Measurements from ENCODE around the gene ZNF512B. TPM values are rescaled to one million over a fixed set of nuclear protein-coding genes. Genes with fewer than 3 reads are reported as not detected.
A peak's percentile ranks its signal among the peaks of the same experiment; 100 is the strongest.
"Not testable (repeated sequence)": the region's sequence is repeated elsewhere in the genome, so short reads cannot be mapped to it uniquely, and the experiment has no call there.

The ZNF512B gene
- polyA plus RNA-seq, 1 donor: 29.8 TPM

DNA sequence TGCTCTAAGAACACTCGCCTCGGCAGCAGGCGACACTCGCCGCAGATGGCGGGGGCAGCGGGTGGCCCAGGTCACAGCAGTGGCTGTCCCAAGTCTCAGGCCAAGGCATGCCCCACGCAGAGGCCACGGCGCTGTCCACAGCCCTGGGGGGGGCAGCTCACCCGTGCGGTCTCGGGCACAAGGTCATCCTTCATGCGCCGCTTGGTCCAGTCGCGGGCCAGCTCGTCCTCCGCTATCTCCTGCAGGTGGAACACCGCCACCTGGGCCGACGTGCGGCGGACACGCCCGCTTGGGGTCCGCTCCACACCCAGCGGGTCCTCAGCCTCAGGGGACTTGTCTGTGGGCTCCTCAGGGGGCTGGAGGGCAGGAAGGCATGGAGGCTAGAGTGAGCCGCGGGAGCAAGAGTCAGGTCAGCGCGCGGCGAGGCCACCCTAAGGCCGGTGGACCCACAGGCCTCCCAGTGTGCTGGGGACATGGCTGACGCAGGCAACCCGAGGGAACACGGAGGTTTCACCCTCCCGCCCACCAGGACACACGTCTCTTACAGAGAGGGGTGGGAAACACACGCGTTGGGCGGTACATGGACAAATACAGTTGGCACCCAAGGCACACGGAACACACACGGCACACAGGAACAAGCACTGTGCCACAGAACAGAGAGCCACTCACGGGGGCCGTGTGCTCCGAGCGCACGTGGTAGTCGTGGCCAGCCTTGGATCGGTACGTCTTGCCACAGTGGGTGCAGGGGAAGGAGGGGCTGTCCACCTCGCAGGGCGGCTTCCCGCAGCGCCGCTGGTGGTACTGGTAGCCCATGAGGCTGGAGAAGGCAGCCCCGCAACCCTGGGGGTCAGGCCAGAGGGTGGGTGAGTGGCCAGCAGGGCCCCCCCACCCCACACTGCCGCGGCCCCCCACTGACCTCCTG, 7.0 kb downstream of the ZNF512B start:
- DNase-seq: no peak

DNA sequence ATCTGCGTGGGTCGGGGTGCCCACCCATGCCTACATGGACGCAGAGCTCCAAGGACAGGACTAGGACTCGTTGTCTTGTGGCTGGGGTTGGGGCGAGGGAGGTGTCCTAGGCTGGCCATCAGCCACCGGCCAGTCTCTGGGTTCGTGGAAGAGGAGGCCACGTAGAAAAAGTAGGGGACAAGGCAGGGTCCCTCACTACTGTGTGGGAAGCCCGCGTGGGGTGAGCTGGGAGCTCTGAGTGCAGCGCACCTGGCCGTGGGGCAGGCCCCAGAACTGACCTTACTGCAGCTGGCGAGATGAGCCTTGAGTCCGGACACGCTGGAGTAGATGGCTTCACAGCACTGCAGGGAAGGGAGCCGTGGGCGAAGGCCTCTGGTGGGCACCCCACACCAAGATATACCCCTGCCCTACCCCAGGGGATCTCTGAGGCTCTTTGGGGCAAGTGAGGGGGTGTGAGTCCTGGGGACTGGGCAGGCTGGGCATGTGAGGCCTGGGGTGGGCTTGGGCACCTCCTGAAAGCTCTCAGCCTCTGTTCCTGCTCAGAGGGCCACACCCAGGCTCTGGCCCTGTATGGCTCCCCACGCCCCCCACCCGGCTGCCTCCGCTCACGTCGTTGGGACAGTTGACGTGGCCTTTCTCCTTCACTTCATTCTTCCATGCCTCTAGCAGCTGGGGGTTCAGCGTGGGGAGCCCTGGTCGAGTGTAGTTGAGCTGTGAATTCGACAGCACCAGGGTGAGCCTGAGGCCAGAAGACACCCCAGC, 7.9 kb downstream of the ZNF512B start:
- no peak for DNase-seq

DNA sequence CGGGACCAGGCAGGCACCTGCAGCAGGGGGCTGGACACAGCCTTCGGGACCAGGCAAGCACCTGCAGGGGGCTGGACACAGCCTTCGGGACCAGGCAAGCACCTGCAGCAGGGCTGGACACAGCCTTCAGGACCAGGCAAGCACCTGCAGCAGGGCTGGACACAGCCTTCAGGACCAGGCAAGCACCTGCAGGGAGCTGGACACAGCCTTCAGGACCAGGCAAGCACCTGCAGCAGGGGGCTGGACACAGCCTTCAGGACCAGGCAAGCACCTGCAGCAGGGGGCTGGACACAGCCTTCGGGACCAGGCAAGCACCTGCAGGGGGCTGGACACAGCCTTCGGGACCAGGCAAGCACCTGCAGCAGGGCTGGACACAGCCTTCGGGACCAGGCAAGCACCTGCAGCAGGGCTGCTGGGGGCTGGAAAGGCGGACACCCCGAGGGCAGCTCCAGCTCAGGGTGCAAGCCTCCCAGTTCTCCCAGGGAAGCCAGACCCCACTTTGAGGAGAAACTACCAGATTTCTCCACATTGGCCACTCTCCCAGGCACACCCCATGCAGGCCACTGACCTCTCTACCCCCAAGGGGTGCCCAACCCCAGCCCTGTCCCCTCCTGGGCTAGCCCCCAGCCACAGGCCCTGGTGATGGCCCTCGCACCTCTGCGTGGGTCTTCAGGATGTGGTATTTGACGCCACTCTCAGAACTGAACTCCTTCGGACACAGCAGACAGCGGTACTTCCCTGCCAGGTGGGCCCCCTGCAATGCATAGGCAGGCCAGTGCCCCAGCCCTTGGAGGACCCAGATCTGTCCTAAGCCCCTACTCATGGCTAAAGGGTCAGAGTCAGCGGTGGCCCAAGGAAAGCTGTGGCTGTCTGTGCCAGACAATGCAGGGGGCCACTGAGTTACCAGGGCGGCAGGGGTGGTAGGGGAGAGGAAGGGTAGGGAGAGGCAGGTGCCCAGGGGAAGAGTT, 8.8 kb downstream of the ZNF512B start:
- not testable (repeated sequence) for DNase-seq

DNA sequence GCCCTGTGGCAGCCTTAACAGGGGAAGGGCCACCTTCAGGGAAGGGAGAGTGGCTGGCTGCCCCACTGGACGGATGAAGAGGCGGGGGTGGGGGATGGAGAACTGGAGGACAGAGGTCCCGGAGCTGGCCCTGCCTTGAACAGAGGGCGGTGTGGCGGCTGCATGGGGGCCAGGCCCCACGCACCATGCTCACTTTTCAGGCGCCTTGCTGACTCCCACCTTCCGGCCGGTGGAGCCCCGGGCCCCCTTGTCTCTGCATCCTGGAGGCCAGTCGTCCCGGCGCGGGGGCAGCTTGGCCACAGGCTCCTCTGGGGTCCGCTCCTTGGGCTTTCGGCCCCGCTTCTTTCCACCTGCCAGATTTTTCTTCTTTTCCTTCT, 10.0 kb downstream of the ZNF512B start:
- no peak for DNase-seq

DNA sequence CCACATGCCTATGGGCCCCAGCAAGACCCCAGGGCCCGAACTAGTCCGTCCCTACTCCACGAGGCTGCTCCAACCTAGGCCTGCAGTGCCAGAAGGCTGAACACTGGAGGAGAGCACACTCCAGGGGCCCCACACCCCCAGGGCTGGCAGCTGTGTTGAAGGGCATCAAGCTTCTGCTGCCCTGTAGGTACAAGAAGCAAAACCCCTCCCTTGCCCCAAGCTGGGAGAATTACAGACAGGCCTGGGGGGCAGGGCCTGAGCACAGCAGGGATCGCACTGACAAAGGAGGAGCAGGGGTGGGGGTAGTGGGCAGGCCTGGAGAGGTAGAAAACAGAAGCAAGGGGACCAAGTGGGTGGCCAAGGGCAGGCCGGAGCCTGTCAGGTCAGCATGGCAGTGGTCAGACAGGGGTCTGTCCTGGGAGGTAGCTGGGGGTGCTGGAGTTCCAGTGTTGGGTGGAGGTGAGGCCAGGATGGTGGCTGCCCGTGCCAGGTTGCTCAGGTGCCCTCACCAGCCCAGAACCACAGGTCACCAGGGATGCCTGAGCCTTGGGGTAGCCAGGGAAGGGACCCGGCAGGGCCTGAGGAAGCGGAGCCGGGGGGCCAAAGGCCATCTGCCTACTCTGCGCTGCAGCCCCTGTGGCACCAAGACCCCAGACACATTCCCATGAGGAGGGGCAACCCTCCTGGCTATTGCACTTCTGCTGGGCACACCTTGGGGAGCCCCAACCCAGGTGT, 10.6 kb downstream of the ZNF512B start:
- no peak for DNase-seq

DNA sequence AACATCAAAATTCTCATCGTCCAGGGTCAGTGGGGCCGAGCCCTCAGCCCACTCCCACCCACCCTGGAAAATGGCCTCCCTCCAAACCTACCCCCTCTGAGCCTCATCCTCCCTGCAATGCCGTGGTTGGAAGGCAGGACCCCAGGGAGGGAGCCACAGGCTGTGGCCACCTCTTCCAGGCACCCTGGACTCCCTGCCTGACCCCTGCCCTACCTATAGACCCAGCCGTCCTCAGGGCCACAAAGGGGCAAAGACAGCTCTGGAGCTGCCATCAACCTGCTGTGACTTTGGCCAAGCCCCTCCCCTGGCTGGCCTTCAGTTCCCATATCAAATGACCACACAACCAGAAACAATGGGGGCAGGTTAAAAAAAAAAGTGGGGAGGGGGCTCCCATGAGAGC, 11.3 kb downstream of the ZNF512B start:
- no peak for DNase-seq

DNA sequence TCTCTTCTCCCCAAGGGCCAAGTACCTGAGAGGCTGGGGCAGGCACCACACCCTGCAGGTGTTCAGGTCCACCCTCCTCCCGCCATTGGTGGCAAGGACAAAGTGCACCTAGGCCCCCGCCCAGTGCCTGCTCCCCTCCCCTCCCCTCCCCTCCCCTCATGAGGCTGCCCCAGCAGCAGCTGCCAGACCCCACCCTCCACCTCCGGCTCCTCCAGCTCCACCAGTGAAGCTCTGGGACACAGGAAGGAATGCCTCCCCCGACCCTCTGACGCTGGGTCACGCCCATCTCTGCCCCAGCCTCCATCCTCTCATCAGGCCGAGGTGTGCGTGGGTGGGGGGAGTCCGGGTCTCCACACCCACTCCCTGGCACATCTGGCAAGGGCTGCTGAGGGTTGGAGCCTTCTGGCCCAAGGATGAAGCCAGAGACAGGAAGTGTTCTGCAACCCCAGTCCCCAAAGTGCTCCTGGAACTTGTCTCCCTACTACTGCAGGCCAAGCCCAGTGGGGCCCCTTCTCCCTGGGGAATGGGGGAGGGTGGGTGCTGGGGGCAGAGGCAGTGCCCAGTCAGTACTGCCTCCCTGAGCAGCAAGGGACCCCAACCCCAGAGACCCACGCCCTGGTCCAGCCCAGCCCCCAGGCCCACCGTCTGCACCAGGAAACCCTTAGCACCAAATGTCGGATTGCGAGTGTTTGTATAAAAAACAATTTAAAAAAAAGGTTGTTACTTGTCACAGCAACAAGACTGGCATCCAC, 11.9 kb downstream of the ZNF512B start:
- no peak for DNase-seq

DNA sequence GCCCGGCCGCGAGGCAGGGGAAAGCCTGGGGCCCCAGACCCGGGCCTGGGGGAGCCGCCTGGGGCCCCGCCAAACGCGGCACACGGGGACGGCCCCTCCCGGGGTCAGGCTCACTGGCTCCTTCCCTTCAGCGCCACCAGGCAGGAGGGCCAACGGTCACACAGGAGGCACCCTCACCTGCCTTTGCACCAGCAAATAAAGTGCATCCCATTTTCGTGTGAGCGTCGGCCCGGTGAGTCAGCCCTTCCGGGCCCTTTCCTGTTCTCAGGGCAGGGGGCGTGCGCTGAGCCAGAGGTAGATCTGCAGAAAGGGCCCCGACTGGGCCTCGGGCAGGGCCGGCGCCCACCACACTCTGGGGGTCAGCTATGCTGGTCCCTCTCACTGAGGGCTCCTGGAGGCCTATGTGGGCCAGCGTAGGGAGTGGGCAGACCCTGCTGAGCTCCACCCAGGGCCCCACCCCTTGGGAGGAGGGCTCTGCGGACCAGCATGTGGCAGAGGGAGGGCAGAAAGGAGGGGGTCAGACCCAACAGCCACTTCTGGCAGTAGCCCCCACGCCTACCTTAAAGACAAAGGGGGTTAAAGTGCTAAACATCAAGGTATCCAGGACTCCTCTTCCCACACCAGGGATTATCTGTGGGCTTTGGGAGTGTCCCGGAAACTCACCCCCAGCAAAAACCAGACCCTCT, 12.6 kb downstream of the ZNF512B start:
- DNase-seq: peak; percentile 66

DNA sequence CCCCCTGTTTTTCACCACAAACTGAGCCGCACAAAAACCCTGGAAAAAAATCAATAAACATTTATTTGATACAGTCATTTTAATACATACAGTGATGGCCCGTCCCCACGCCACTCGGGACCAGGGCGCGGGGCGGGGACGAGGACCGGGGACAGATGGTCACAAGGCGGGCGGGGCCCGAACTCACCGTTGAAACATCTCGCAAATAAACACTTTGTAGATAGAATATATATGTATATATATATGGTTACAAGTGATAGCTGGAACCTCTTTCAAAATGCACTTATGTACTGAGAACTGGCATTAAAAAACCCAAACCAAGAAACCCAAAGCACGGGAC, 13.1 kb downstream of the ZNF512B start:
- no peak for DNase-seq

DNA sequence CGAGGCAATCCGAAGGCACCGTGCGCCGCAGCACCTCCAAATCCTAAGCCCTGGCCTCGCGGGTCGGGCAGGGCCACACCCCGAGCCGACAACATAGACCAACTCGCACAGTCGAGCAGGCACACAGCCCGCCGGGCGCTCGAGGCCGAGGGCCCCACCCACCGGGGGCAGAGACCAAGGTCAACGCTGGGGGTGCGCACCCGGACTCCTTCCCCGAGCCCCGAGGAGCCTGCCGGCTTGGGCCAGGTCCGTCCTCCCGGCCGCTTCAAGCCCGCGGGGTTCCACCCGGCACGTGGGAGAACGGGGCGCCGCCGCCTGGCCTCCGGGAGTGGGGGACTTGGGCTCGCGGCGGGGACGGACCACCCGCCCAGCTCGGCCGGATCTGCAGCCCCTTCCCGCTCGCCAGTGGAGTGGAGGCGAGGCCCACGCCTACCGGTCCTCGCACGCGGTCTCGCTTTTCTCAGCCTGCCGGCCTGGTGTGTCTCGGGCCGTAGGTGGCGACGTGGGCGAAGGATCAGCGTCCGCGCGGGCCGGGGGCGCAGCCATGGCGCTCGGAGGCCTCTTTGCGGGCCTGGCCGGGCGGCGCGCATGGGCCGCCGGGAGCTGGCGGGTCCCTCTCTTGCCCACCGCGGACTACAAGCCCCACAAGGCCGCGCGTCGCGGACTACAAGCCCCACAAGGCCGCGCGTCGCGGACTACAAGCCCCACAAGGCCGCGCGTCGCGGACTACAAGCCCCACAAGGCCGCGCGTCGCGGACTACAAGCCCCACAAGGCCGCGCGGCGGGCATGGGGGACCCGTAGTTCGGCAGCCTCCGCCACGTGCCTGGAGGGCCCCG, 13.7 kb downstream of the ZNF512B start, which contains the start of gene UCKL1:
UCKL1 (minus strand) TSS at position 590 of the 837 bp plus-strand sequence; CDS start at position 546, 44 bp downstream.
- peak; percentile 93 for DNase-seq

DNA sequence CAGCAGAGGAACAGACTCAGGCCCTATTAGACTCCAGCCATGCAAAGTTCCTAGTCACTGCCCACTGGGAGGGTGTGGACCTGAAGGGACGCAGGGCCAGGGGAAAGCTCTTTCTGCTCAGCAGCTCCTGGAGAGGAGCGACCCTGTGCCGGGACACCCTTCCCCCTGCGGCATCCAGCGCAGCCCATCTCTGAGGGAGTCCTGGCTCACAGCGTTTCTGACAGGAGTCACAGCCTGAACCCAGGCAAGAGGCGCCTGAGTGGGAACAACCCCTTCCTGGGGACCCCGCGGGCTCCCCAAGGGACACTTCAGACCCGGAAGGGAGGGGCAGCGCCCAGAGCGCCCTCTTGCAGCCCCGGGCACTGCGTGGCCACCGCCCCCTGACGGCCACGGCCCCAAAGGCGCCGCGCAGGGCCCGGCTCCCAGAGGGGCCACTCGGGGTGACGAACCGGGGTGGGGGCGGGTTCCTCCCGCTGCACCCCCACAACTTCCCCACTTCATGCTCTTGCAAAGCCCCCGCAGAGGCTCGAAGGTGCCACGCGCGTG, 14.4 kb downstream of the ZNF512B start:
- no peak for DNase-seq

DNA sequence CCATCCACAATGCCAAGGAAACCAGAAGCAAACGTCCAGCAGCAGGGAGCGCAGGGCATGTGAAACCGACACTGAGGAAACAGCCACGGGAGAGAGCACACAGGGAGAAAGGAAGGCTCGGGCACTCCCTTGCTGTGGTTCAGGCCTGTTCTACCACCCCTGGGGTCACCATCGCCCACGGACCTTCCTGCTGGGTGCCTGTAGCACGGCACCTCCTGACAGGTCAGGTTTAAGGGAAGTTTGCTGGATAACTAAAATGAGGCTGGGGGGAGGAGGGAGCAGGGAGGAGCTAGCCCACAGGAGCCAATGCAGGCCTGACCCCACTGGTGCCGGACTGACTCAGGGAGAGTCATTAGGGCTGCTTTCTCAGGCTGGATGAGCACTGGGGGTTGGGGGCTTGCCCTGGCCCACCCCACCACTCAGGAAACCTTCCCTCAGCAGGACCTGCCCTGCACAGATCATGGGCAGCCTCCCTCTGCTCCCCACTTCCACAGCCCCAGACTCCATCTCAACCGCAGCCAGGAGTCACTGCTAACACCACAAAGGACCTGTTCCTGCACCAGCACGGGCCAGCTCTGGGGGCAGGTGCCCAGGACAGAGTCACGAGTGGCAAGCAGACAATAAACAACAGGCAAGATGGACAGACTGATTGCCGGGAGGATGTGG, 15.8 kb downstream of the ZNF512B start:
- no peak for DNase-seq

DNA sequence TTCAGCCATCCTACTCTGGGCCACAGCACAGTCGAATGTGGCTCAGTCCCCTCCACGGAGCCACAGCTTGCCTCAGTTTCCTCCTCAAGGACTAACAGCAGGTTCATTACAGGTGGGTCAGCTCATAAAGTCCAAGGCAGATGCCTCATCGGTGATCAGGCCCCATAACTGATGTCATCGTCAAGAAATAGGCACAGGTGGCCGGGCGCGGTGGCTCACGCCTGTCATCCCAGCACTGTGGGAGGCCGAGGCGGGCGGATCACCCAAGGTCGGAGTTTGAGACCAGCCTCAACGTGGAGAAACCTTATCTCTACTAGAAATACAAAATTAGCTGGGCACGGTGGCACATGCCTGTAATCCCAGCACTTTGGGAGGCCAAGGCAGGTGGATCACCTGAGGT, 17.0 kb downstream of the ZNF512B start:
- no peak for DNase-seq

DNA sequence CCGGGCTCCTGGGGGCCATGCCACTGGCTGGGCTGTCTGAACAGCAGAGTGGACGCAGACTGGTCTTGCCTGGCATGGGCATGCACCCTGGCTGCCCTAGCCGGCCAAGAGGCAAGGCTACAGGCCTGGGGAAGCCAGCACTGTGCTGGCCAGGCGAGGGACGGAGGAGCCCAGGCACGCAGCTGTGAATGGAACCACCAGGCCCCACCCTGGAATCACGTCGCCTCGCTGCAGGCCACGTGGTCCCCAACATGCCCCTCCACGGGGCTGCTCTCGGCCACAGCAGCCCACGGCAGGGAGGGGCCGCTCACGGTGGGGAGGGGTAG, 17.6 kb downstream of the ZNF512B start:
- no peak for DNase-seq

DNA sequence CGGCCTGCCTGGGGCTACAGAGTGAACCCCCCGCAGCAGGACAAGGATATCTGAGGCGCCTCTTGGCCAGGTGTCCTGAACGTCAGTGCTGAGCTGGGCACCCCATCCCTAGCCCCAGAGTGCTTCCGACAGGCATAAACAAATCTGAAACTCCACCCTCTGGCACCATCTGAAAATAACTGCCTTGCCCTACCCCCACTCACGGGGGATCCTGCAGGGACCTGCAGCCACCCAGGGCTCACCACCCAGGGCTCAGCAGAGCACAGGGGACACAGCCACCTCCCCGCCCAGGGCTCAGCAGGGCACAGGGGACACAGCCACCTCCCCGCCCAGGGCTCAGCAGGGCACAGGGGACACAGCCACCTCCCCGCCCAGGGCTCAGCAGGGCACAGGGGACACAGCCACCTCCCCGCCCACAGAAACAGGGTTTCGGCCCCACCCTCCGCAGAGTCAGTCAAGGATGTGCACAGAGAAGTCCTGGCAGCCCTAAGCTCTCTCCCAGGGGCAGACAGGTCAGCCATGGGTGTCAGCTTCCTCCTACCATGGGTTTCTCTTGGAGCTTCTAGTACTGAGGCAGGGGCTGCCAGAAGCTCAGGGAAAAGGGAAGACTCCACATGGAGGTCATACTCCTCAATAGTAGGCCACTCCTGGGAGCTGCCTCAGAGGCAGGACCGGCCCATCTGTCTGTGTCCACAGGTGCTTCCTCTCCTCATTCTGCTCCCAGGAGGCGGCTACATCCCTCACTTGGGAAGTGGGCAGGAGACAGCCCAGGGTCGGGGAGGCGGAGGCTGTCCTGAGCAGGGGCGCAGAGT, 18.1 kb downstream of the ZNF512B start:
- no peak for DNase-seq

DNA sequence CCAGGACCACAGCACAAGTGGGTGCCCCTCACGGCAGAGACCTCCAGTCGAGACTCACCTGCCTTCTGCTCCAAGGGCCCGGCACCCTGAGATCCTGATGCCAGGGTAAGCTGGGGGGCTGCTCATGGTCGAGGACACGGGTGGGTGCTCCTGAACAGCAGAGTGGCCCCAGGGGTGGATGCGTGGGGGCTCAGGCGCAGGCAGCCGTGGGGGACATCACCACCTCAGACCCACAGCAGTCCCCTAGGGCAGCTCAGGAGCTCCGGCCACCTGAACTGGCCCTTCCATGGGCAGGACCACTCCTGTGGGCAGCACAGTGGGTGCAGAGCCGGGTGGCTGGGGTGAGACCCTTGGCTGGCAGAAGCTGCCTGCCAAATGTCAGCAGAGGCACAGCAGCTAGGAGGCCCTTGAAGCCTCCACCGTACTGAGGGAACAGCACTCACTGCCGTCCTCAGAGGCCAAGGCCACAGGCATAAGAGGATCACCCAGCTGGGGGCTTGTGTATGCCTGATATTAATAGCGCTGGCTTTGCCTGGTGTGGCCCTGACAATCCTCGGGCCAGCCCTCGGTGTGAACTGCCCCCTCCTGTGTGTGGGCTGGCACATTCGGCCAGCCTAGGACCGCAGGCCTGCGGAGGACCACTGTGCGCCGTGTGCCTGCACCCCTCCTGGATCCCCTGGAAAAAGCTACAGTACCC, 18.9 kb downstream of the ZNF512B start:
- DNase-seq: no peak

Data from hindlimb muscle (tissue), 1 donor.